GM12878 (cell line): Measurements from ENCODE around the gene INO80. TPM values are rescaled to one million over a fixed set of nuclear protein-coding genes. Genes with fewer than 3 reads are reported as not detected.
"Not testable (repeated sequence)": the region's sequence is repeated elsewhere in the genome, so short reads cannot be mapped to it uniquely, and the experiment has no call there.

Source experiments
- ATAC-seq: fragments of 200-7000 bp; cut with Tn5 transposase; 3 replicates; pipeline ENCODE4 v1.9.1; 2020; ENCODE audit warnings: mild to moderate bottlenecking, moderate library complexity
- BruUV-seq: library from RNA; stranded (reverse); fragments of 400-500 nt; replicated peaks from 2 replicates; lab custom pipeline; 2021; lab: Mats Ljungman, UMichigan
- CTCF ChIA-PET: fragments of 300-600 bp; sonication (Branson Sonifier 250); formaldehyde crosslinking; extraction: SDS; loops from one replicate; lab custom pipeline; 2021; ENCODE audit warnings: inconsistent platforms; lab: Yijun Ruan, JAX
- POLR2A ChIA-PET: fragments of 350-600 bp; formaldehyde crosslinking; extraction: SDS; loops from one replicate; lab custom pipeline; 2021; ENCODE audit warnings: inconsistent platforms; lab: Charles Lee
- RAD21 ChIA-PET: fragments of 300-600 bp; sonication (Branson Sonifier 250); formaldehyde crosslinking; loops from one replicate; lab custom pipeline; 2023; ENCODE audit warnings: antibody characterized with exemption; ENCODE audit not compliant: unreplicated experiment; lab: Charles Lee
- SMC1A ChIA-PET: fragments of 300-600 bp; sonication (Branson Sonifier 250); formaldehyde crosslinking; loops from one replicate; lab custom pipeline; 2023; ENCODE audit not compliant: unreplicated experiment, uncharacterized antibody; lab: Charles Lee
- DNase-seq: peaks from one replicate; pipeline ENCODE4 v3.0.0-alpha.2; 2011; ENCODE audit warnings: low read depth, low spot score
- FAIRE-seq: peaks from 3 replicates; lab custom pipeline; 2011; peaks lifted over from hg19 to GRCh38; lab: Jason Lieb, UNC
- H2AFZ ChIP-seq: 2 replicates; pipeline ENCODE4 v1.6.0; 2011; ENCODE audit warnings: low read depth, low read length, control low read depth; ENCODE audit not compliant: control insufficient read depth
- H3K27ac ChIP-seq: 2 replicates; pipeline ENCODE4 v1.5.1; 2011; ENCODE audit warnings: control low read depth; ENCODE audit not compliant: control insufficient read depth, insufficient read depth
- H3K27me3 ChIP-seq, 2 experiments: replicated peaks in 1 of 2; 2 replicates each; pipeline versions ENCODE4 v1.6.0 to v1.6.1; 2011; ENCODE audit warnings: low read length in 1 of 2; ENCODE audit not compliant: control insufficient read depth in 2 of 2, insufficient read depth in 2 of 2
- H3K36me3 ChIP-seq, 2 experiments: 2 replicates each; pipeline ENCODE4 v1.5.1; 2011; ENCODE audit warnings: low read length in 1 of 2; ENCODE audit not compliant: control insufficient read depth in 2 of 2, insufficient read depth in 2 of 2
- H3K4me1 ChIP-seq: 2 replicates; pipeline ENCODE4 v1.6.1; 2011; ENCODE audit warnings: mild to moderate bottlenecking, low read length, moderate library complexity, mixed read lengths; ENCODE audit not compliant: control insufficient read depth, insufficient read depth
- H3K4me2 ChIP-seq: 2 replicates; pipeline ENCODE4 v1.6.0; 2011; ENCODE audit warnings: control low read depth; ENCODE audit not compliant: control insufficient read depth, insufficient read depth
- H3K4me3 ChIP-seq: fragments of 200-600 bp; sonication (generic); 2 replicates; pipeline ENCODE4 v1.5.1; 2016
- H3K79me2 ChIP-seq: 2 replicates; pipeline ENCODE4 v1.6.0; 2011; ENCODE audit warnings: low read length; ENCODE audit not compliant: control insufficient read depth, insufficient read depth
- H3K9ac ChIP-seq: 2 replicates; pipeline ENCODE4 v1.8.0; 2011; ENCODE audit warnings: low read length, control low read depth, mixed read lengths; ENCODE audit not compliant: control insufficient read depth, insufficient read depth
- H3K9me3 ChIP-seq: replicated peaks from 3 replicates; pipeline ENCODE4 v1.5.1; 2011; ENCODE audit warnings: mild to moderate bottlenecking, low read length; ENCODE audit not compliant: control insufficient read depth, insufficient read depth
- H4K20me1 ChIP-seq: 2 replicates; pipeline ENCODE4 v1.6.0; 2011; ENCODE audit not compliant: control insufficient read depth, insufficient read depth
- HSF1 ChIP-seq: fragments of 150-350 bp; IDR thresholded peaks from 2 replicates; pipeline ENCODE4 v1.6.1; 2014; ENCODE audit warnings: mild to moderate bottlenecking, low read depth, low read length
- NFYB ChIP-seq: IDR thresholded peaks from 2 replicates; pipeline ENCODE4 v1.6.1; 2011; ENCODE audit warnings: low read depth, mild to moderate bottlenecking, low read length, improper control_type of control experiment, moderate library complexity; ENCODE audit not compliant: insufficient read depth
- TCF7 ChIP-seq: IDR thresholded peaks from 2 replicates; pipeline ENCODE4 v1.6.1; 2014; ENCODE audit warnings: antibody characterized with exemption, borderline replicate concordance
- WGBS: methylation state at CpG from one replicate; pipeline ENCODE4 v1.1.6; 2016; ENCODE audit warnings: low lambda C conversion rate; ENCODE audit not compliant: insufficient replicate concordance, insufficient coverage; ENCODE audit errors: missing lambda C conversion rate; 5-methylcytosine and 5-hydroxymethylcytosine counted together
- in situ Hi-C: fragments of 300-500 bp; cut with MboI; formaldehyde crosslinking; loops from 9 replicates; pipeline ENCODE4 v1.14.3; 2018; ENCODE audit warnings: mixed read lengths
- intact Hi-C: fragments of 100-400 bp; cut with micrococcal nuclease; formaldehyde crosslinking; loops from one replicate; pipeline ENCODE4 v1.14.2; 2022; ENCODE audit not compliant: unreplicated experiment
- polyA plus RNA-seq, 11 experiments: library from polyadenylated mRNA; depleted of rRNA in 4 of 11; unstranded in 6 of 11; stranded (reverse) in 5 of 11; fragments of >200 nt; fragmentation: Nextera tagmentation in 4 of 11; fragmentation: Illumina TruSeq in 1 of 11; extraction: Ambion mirVana in 4 of 11; extraction: Trizol in 1 of 11; gene quantifications; 1 replicate in 1 of 11; 2 replicates in 10 of 11; pipeline versions ENCODE4 v1.2.1 to v1.2.3, GENCODE V29; 2011 to 2016; ENCODE audit warnings: inconsistent platforms in 2 of 11, missing spikeins in 2 of 11, low read depth in 1 of 11
- total RNA-seq, 4 experiments: library from RNA; depleted of rRNA in 3 of 4; stranded (reverse); fragments of >200 nt in 3 of 4; fragmentation: Illumina TruSeq in 1 of 4; extraction: Trizol in 1 of 4; gene quantifications; 2 replicates each; pipeline versions ENCODE4 v1.2.1 to v1.2.3, GENCODE V29; 2013 to 2021

The INO80 gene
- total and polyA plus RNA-seq, 10 of the 15 experiments (the other 5 are each of a cell fraction or from before 2014, with no cell fraction given): 4.5 to 25.0 (median 14.2) TPM

- H3K9me3 ChIP-seq, H3K4me3 ChIP-seq, POLR2A ChIA-PET, intact Hi-C loops, H3K27me3 ChIP-seq, H3K4me2 ChIP-seq, H3K79me2 ChIP-seq, DNase-seq, H3K27ac ChIP-seq, in situ Hi-C loops, CTCF ChIA-PET, H3K9ac ChIP-seq, FAIRE-seq, H2AFZ ChIP-seq, ATAC-seq, SMC1A ChIA-PET, H3K36me3 ChIP-seq, H3K4me1 ChIP-seq, H4K20me1 ChIP-seq, BruUV-seq: not testable (repeated sequence)
- RAD21 ChIA-PET: interaction anchor here (1.1 kb wide), 1 partner anchor 15 kb away, joined by 4 read pairs; no protein-coding TSS in a partner anchor
- WGBS: 79% methylated on average over 6 of the region's 6 CpGs
Observed at GRCh38 chr15:41135580-41135979, 19.5 kb upstream of the INO80 start.

- TF ChIP-seq NFYB (no peak), HSF1 (no peak), TCF7 (no peak)
- TF ChIP-seq, all 136 proteins: peak for 0
- no peaks in the 10 kb centered on the region for H3K79me2 ChIP-seq
- H3K9me3 ChIP-seq: no peaks in the 10 kb centered on the region
- no peak overlapping the region for H2AFZ ChIP-seq
- no peaks in the 10 kb centered on the region for H3K4me1 ChIP-seq
- H3K4me3 ChIP-seq: no peak overlapping the region
- ChIA-PET RAD21 (no interaction called here), SMC1A (no interaction called here), CTCF (interaction anchor here (0.6 kb wide), 1 partner anchor 456 kb away, joined by 3 read pairs; no protein-coding TSS in a partner anchor), POLR2A (interaction anchor here (0.6 kb wide), 1 partner anchor 76 kb away, joined by 3 read pairs; no protein-coding TSS in a partner anchor)
- H3K27ac ChIP-seq: no peak overlapping the region
- no TSS peak for BruUV-seq
- intact Hi-C loops (no loop called here), in situ Hi-C loops (no loop called here)
- H4K20me1 ChIP-seq: no peaks in the 10 kb centered on the region
- no peaks in the 10 kb centered on the region for H3K36me3 ChIP-seq
- FAIRE-seq (no peak), DNase-seq (no peak), ATAC-seq (no peak)
- no peak overlapping the region for H3K4me2 ChIP-seq
- no peak overlapping the region for H3K9ac ChIP-seq
- 55% methylated on average over 10 of the region's 10 CpGs for WGBS
- H3K27me3 ChIP-seq: no peaks in the 10 kb centered on the region
Observed at GRCh38 chr15:41133454-41133853, 17.4 kb upstream of the INO80 start.

- BruUV-seq, FAIRE-seq, H3K4me2 ChIP-seq, H3K27ac ChIP-seq, intact Hi-C loops, H3K27me3 ChIP-seq, SMC1A ChIA-PET, DNase-seq, H3K36me3 ChIP-seq, POLR2A ChIA-PET, H2AFZ ChIP-seq, ATAC-seq, H3K9me3 ChIP-seq, H3K4me1 ChIP-seq, H3K79me2 ChIP-seq, H4K20me1 ChIP-seq, in situ Hi-C loops, H3K9ac ChIP-seq, H3K4me3 ChIP-seq, CTCF ChIA-PET: not testable (repeated sequence)
- WGBS: 32% methylated on average over 2 of the region's 2 CpGs
- RAD21 ChIA-PET: interaction anchor here (0.6 kb wide), 1 partner anchor 12 kb away, joined by 3 read pairs; no protein-coding TSS in a partner anchor
Observed at GRCh38 chr15:41132094-41132493, 16.0 kb upstream of the INO80 start.
